ENCODE measurements around the gene TMEM91. TPM values are rescaled to one million over a fixed set of nuclear protein-coding genes. Genes with fewer than 3 reads are reported as not detected.

TMEM91 gene
- total and polyA plus RNA-seq, 2 of the 8 experiments (the other 6 are each of a cell fraction or from before 2014, with no cell fraction given): 5.3 to 7.4 TPM

DNA sequence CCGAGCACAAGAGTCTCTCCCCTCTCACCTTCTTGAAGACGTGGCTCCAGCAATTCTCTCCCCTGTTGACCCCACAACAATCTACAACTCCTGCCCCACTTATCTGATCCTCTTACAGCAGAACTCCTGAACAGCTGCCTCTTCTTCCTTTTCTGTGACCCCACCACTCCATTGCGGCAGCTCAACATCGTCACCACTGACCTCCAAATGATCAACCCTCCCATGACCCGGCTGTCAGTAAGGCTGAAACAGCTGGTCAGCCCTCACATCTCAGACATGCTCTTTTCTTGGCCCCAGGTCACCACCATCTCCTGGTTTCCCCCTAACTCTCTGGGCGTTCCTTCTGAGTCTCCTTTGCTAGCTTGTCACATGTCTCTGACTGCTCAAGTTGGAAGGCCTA, 19.0 kb downstream of the TMEM91 start:
- H3K4me1 ChIP-seq (replicated peaks in 1 of 4; ENCODE audit: control insufficient read depth in 3 of 4, insufficient read depth in 4 of 4, low read length in 3 of 4): peaks cover 0 to 5% (median 0%) of the 10 kb centered on the region in 4 experiments; a peak in 5 of 7 replicates
- CTCF ChIA-PET (ENCODE audit: partially characterized antibody): interaction anchor here (1.4 to 2.2 kb wide), 3 partner anchors 14 to 73 kb away, joined by 3 to 4 read pairs (median 3); no protein-coding TSS in a partner anchor
- H3K4me2 ChIP-seq (ENCODE audit: insufficient read depth in 1 of 2, low read depth in 2 of 2, low read length in 2 of 2): no peak overlapping the region; a peak in 1 of 4 replicates

More for the DNA sequence above, 19.0 kb downstream of the TMEM91 start:
- Histone ChIP-seq H3K9me3 (ENCODE audit: insufficient read depth in 2 of 2, low read depth in 1 of 2, low read length in 1 of 2) (no peaks in the 10 kb centered on the region), H3K23ac (ENCODE audit: insufficient read length) (no peak overlapping the region), H3K14ac (ENCODE audit: insufficient read length) (no peak overlapping the region), H3K79me2 (ENCODE audit: control insufficient read depth in 1 of 2, insufficient read depth in 2 of 2, low read length in 2 of 2) (peaks cover 0 to 33% of the 10 kb centered on the region in 2 experiments; a peak in 2 of 4 replicates), H3K27ac (ENCODE audit: low read depth, low read length) (no peak overlapping the region), H4K20me1 (replicated peaks in 1 of 2; ENCODE audit: control insufficient read depth in 1 of 2, insufficient read depth in 2 of 2, low read length in 2 of 2) (peaks cover 0 to 2% of the 10 kb centered on the region in 2 experiments), H2BK120ac (replicated peaks; ENCODE audit: low read depth, low read length) (no peak overlapping the region), H2BK12ac (ENCODE audit: low read depth, low read length) (no peak overlapping the region), H3K56ac (replicated peaks; ENCODE audit: insufficient read length, low read depth, low read length) (no peak overlapping the region), H3K36me3 (ENCODE audit: control insufficient read depth in 2 of 4, insufficient read depth in 4 of 4, low read length in 3 of 4) (peaks cover 4 to 16% (median 11%) of the 10 kb centered on the region in 4 experiments; a peak in 6 of 8 replicates), H4K91ac (replicated peaks; ENCODE audit: insufficient read length, low read length) (no peak overlapping the region), H2BK15ac (ENCODE audit: low read length) (no peak overlapping the region), H4K8ac (ENCODE audit: extremely low read depth, insufficient read depth, low read length) (no peak overlapping the region), H3K79me1 (ENCODE audit: low read depth, low read length) (peaks cover 10% of the 10 kb centered on the region; the same call in 1 of the 2 replicates), H3K9ac (replicated peaks in 1 of 4; ENCODE audit: extremely low read depth in 1 of 4, low read depth in 3 of 4, low read length in 3 of 4) (no peak overlapping the region), H3K23me2 (ENCODE audit: low read depth, low read length) (peaks cover 4% of the 10 kb centered on the region), H3K27me3 (replicated peaks in 1 of 4; ENCODE audit: control insufficient read depth in 3 of 4, extremely low read depth in 1 of 4, insufficient read depth in 3 of 4, low read length in 3 of 4) (no peaks in the 10 kb centered on the region), H2AFZ (ENCODE audit: low read length) (no peak overlapping the region), H3K4ac (replicated peaks; ENCODE audit: insufficient read length, low read depth, low read length) (no peak overlapping the region), H2AK5ac (ENCODE audit: low read depth, low read length) (no peak overlapping the region), H4K5ac (ENCODE audit: insufficient read length, low read depth, low read length) (no peak overlapping the region), H3K4me3 (ENCODE audit: extremely low read depth in 1 of 4, insufficient read depth in 2 of 4, low read depth in 3 of 4, low read length in 4 of 4) (no peak overlapping the region), H2BK20ac (ENCODE audit: low read length) (no peak overlapping the region), H2BK5ac (ENCODE audit: low read depth, low read length) (no peak overlapping the region), H3K18ac (ENCODE audit: extremely low read depth, low read length) (no peak overlapping the region)
- DNase-seq (ENCODE audit: low read depth in 1 of 2, low spot score in 2 of 2) (no peak), FAIRE-seq (no peak)
- 77% methylated on average over 6 of the region's 6 CpGs; no CpG with 5 or more reads in 1 of the 2 experiments for WGBS, 2 experiments (ENCODE audit: extremely low coverage in 1 of 2, insufficient coverage in 1 of 2, insufficient read length in 1 of 2, insufficient replicate concordance in 2 of 2, low coverage in 1 of 2, low lambda C conversion rate in 2 of 2, missing lambda C conversion rate in 1 of 2)
- POLR2A ChIA-PET (ENCODE audit: partially characterized antibody): interaction anchor here (0.7 to 2.5 kb wide), 4 partner anchors 9 to 44 kb away, joined by 3 to 9 read pairs (median 3); partner anchors contain the start of gene DMAC2
- TF ChIP-seq CEBPB (IDR thresholded peaks at IDR 0.05; ENCODE audit: low read depth, low read length) (no peak), CREB1 (IDR thresholded peaks at IDR 0.05) (no peak), NANOG (IDR thresholded peaks at IDR 0.05; ENCODE audit: insufficient read depth, low read depth, low read length, poor library complexity, severe bottlenecking) (no peak), ZNF274 (IDR thresholded peaks at IDR 0.05; ENCODE audit: borderline replicate concordance, extremely low read depth, low read length) (no peak), SP2 (IDR thresholded peaks at IDR 0.05; ENCODE audit: low read length) (no peak)
- TF ChIP-seq, protein P1, sequence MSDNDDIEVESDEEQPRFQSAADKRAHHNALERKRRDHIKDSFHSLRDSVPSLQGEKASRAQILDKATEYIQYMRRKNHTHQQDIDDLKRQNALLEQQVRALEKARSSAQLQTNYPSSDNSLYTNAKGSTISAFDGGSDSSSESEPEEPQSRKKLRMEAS (IDR thresholded peaks at IDR 0.05): no peak

Data from H1 (cell line).